Spleen (tissue), 11 donors: ENCODE data around the gene SLC11A1. TPM values are rescaled to one million over a fixed set of nuclear protein-coding genes. Genes with fewer than 3 reads are reported as not detected.
A peak's percentile ranks its signal among the peaks of the same experiment; 100 is the strongest.

Experiments used
- DNase-seq: peaks from one replicate; pipeline ENCODE4 v3.0.0-alpha.2; 2020
- H3K27ac ChIP-seq, 8 donors: fragments of 200-600 bp; sonication (generic) in 7 of 8; 1 replicate in 4 of 8; 2 replicates in 4 of 8; pipeline versions ENCODE4 v1.5.0 to v1.8.0; 2016 to 2021; ENCODE audit warnings: inconsistent platforms in 4 of 8, mild to moderate bottlenecking in 4 of 8, moderate library complexity in 1 of 8
- H3K27me3 ChIP-seq, 7 donors: fragments of 200-600 bp; sonication (generic) in 6 of 7; replicated peaks in 1 of 7; 1 replicate in 4 of 7; 2 replicates in 3 of 7; pipeline versions ENCODE4 v1.5.0 to v1.8.0; 2016 to 2021; ENCODE audit warnings: inconsistent platforms in 3 of 7, mild to moderate bottlenecking in 1 of 7
- H3K36me3 ChIP-seq, 6 donors: fragments of 200-600 bp; sonication (generic) in 5 of 6; 1 replicate in 4 of 6; 2 replicates in 2 of 6; pipeline versions ENCODE4 v1.5.0 to v1.8.0; 2016 to 2021; ENCODE audit warnings: inconsistent platforms in 2 of 6
- H3K4me1 ChIP-seq, 6 donors: fragments of 200-600 bp; sonication (generic) in 5 of 6; 1 replicate in 3 of 6; 2 replicates in 3 of 6; pipeline versions ENCODE4 v1.5.0 to v1.8.0; 2016 to 2021; ENCODE audit warnings: inconsistent platforms in 3 of 6
- H3K4me3 ChIP-seq, 8 donors: fragments of 200-600 bp; sonication (generic) in 7 of 8; 1 replicate in 4 of 8; 2 replicates in 4 of 8; pipeline versions ENCODE4 v1.5.0 to v1.8.0; 2016 to 2021; ENCODE audit warnings: inconsistent platforms in 4 of 8, mild to moderate bottlenecking in 4 of 8, moderate library complexity in 2 of 8
- H3K9me3 ChIP-seq, 8 donors: fragments of 200-600 bp; sonication (generic) in 7 of 8; 1 replicate in 4 of 8; 2 replicates in 4 of 8; pipeline versions ENCODE4 v1.5.0 to v1.8.0; 2016 to 2021; ENCODE audit warnings: inconsistent platforms in 4 of 8
- CTCF ChIP-seq, 11 experiments: fragments of 200-600 bp in 7 of 11; fragments of 450-650 bp in 4 of 11; sonication (generic) in 4 of 11; IDR thresholded peaks in 8 of 11; conservative IDR thresholded peaks in 3 of 11; 1 replicate in 7 of 11; 2 replicates in 4 of 11; pipeline versions ENCODE4 v1.4.0 to v1.8.0; 2016 to 2021; ENCODE audit warnings: antibody characterized with exemption in 11 of 11, inconsistent platforms in 4 of 11, mild to moderate bottlenecking in 1 of 11
- POLR2A ChIP-seq, 3 donors: fragments of 450-650 bp; IDR thresholded peaks; one replicate each; pipeline ENCODE4 v1.5.1; 2017; ENCODE audit warnings: antibody characterized with exemption in 3 of 3, mild to moderate bottlenecking in 1 of 3
- POLR2AphosphoS5 ChIP-seq, 3 donors: sonication (generic); formaldehyde crosslinking; IDR thresholded peaks; one replicate each; pipeline ENCODE4 v1.5.1; 2017; ENCODE audit warnings: antibody characterized with exemption in 3 of 3
- WGBS, 5 donors: extraction: QIAGEN DNeasy Blood & Tissue Kit in 3 of 5; methylation state at CpG; one replicate each; pipeline versions ENCODE4 v1.1.5 to v1.1.7; 2013 to 2018; 5-methylcytosine and 5-hydroxymethylcytosine counted together
- intact Hi-C: fragments of 100-400 bp; cut with DNase I; formaldehyde crosslinking; loops from one replicate; pipeline ENCODE4 v1.15.0; 2023; ENCODE audit warnings: low total_unique reads
- polyA plus RNA-seq, 3 donors: library from polyadenylated mRNA; stranded (reverse); fragments of 200-250 nt; gene quantifications; one replicate each; pipeline ENCODE4 v1.2.1, GENCODE V29; 2013
- total RNA-seq, 7 donors: library from RNA; depleted of rRNA in 3 of 7; stranded (reverse); fragments of >200 nt in 3 of 7; fragmentation: NEBNext Ultra II Directional in 4 of 7; extraction: Animal tissue kit (Norgen Biotek cat#: 25700) in 4 of 7; gene quantifications; one replicate each; pipeline versions ENCODE4 v1.1.0 to v1.2.1, GENCODE V29; 2016 to 2021
- donor health status: healthy with polysubstance abuse.
- donor health status: DM: no; HTN: no; CAD: no; lungs with moderate emphysema.
- donor health status: DM: no; HTN: no; CAD: no.
- donor health status: Bipolar disorder and iron deficiency.
- donor health status: healthy.
- donor health status: DM: no; HTN: no; CAD: no.
- donor health status: DM: yes; HTN: yes; CAD: no.

Gene SLC11A1
- total and polyA plus RNA-seq, 10 donors: 6.2 to 576 (median 88.0) TPM

- H3K27ac ChIP-seq: peak overlapping the region in 5 of 8 donors; percentile 98 to 100 (median 99)
- no peak for DNase-seq
- intact Hi-C loops: loop anchor here (10.0 kb wide), 1 partner anchor 100 kb away; the partner anchor contains the start of gene TMBIM1
Observed at GRCh38 chr2:218394298-218395089, 12.4 kb downstream of the SLC11A1 start.

GRCh38 chr2:218395090-218395444 is 13.0 kb downstream of the SLC11A1 start:
- TF ChIP-seq POLR2AphosphoS5 (IDR thresholded peaks at IDR 0.05) (no peak), CTCF (IDR thresholded peaks at IDR 0.05 in 8 of 11, conservative IDR thresholded peaks at IDR 0.05 in 3 of 11) (no peak), POLR2A (IDR thresholded peaks at IDR 0.05) (no peak)
- Histone ChIP-seq H3K9me3 (no peaks in the 10 kb centered on the region), H3K36me3 (peaks cover 0 to 57% (median 0%) of the 10 kb centered on the region in 6 donors), H3K4me3 (peak overlapping the region in 2 of 8 donors; percentile 95 to 99), H3K4me1 (peaks cover 4 to 81% (median 54%) of the 10 kb centered on the region in 6 donors), H3K27ac (peak overlapping the region in 6 of 8 donors; percentile 98 to 100 (median 99)), H3K27me3 (no peaks in the 10 kb centered on the region)
- WGBS, 5 donors: 77 to 91% (median 85%) methylated on average over 6 of the region's 6 CpGs
- intact Hi-C loops: loop anchor here (10.0 kb wide), 1 partner anchor 100 kb away; the partner anchor contains the start of gene TMBIM1
- no peak for DNase-seq

More at GRCh38 chr2:218394298-218395089, 12.4 kb downstream of the SLC11A1 start:
- WGBS, 5 donors: 67 to 90% (median 80%) methylated on average over 12 to 13 of the region's 13 CpGs
- Histone ChIP-seq H3K4me1 (peaks cover 4 to 85% (median 54%) of the 10 kb centered on the region in 6 donors), H3K36me3 (peaks cover 0 to 63% (median 0%) of the 10 kb centered on the region in 6 donors), H3K9me3 (no peaks in the 10 kb centered on the region), H3K27me3 (no peaks in the 10 kb centered on the region), H3K4me3 (no peak overlapping the region)
- TF ChIP-seq POLR2AphosphoS5 (IDR thresholded peaks at IDR 0.05) (peak in 1 of 3 donors; percentile 51), POLR2A (IDR thresholded peaks at IDR 0.05) (no peak), CTCF (IDR thresholded peaks at IDR 0.05 in 8 of 11, conservative IDR thresholded peaks at IDR 0.05 in 3 of 11) (no peak)

- Histone ChIP-seq H3K4me3 (peak overlapping the region in 7 of 8 donors; percentile 78 to 99 (median 97)), H3K36me3 (peaks cover 0 to 53% (median 0%) of the 10 kb centered on the region in 6 donors), H3K4me1 (peaks cover 4 to 81% (median 54%) of the 10 kb centered on the region in 6 donors), H3K27me3 (no peaks in the 10 kb centered on the region), H3K9me3 (no peaks in the 10 kb centered on the region), H3K27ac (peak overlapping the region; percentile 90 to 100 (median 99))
- DNase-seq: peak; percentile 84
- WGBS, 5 donors: 39 to 58% (median 44%) methylated on average over 16 of the region's 16 CpGs
- TF ChIP-seq POLR2A (IDR thresholded peaks at IDR 0.05): no peak
- no peak for TF ChIP-seq CTCF (IDR thresholded peaks at IDR 0.05 in 8 of 11, conservative IDR thresholded peaks at IDR 0.05 in 3 of 11)
- TF ChIP-seq POLR2AphosphoS5 (IDR thresholded peaks at IDR 0.05): no peak
- intact Hi-C loops: loop anchor here (10.0 kb wide), 1 partner anchor 101 kb away; the partner anchor contains the start of gene TMBIM1
Observed at GRCh38 chr2:218395456-218395825, 13.4 kb downstream of the SLC11A1 start.
